ENCODE data around the gene LY86.

LY86 gene

GRCh38 chr6:6566766-6567165 is 21.8 kb upstream of the LY86 start:
- H3K9me3 ChIP-seq (ENCODE audit: control insufficient read depth, insufficient read depth, low read length), result no peaks in the 10 kb centered on the region
- H3K4me2 ChIP-seq (ENCODE audit: low read length), result no peak overlapping the region
- peaks cover 5% of the 10 kb centered on the region; the same call in 1 of the 2 replicates for H3K79me2 ChIP-seq (ENCODE audit: control insufficient read depth, low read length)
- H4K20me1 ChIP-seq (ENCODE audit: control insufficient read depth, insufficient read depth, low read depth, low read length), result no peaks in the 10 kb centered on the region
- no peak for TF ChIP-seq CTCF (IDR thresholded peaks at IDR 0.05; ENCODE audit: low read depth, low read length, poor library complexity, severe bottlenecking)
- no peak for TF ChIP-seq EZH2phosphoT487 (IDR thresholded peaks at IDR 0.05; ENCODE audit: borderline replicate concordance, low read length)
- no peak overlapping the region for H3K4me3 ChIP-seq (ENCODE audit: low read length)
- no peaks in the 10 kb centered on the region for H3F3A ChIP-seq (ENCODE audit: control insufficient read depth, insufficient read depth)
- H3K4me1 ChIP-seq (ENCODE audit: control insufficient read depth, low read length), result no peaks in the 10 kb centered on the region
- no peak overlapping the region for H3K27ac ChIP-seq (ENCODE audit: low read depth, low read length)
- peaks cover 16% of the 10 kb centered on the region for H3K36me3 ChIP-seq (ENCODE audit: control insufficient read depth, low read length)
- H3K27me3 ChIP-seq (ENCODE audit: control insufficient read depth, low read length), result no peaks in the 10 kb centered on the region
- no peaks in the 10 kb centered on the region for H3K9me2 ChIP-seq (replicated peaks; ENCODE audit: control insufficient read depth, low read length)

- no peak overlapping the region for H3K4me2 ChIP-seq (ENCODE audit: low read length)
- TF ChIP-seq CTCF (IDR thresholded peaks at IDR 0.05; ENCODE audit: low read depth, low read length, poor library complexity, severe bottlenecking) (no peak), EZH2phosphoT487 (IDR thresholded peaks at IDR 0.05; ENCODE audit: borderline replicate concordance, low read length) (no peak)
- no peaks in the 10 kb centered on the region for H3K9me3 ChIP-seq (ENCODE audit: control insufficient read depth, insufficient read depth, low read length)
- no peaks in the 10 kb centered on the region for H3K27me3 ChIP-seq (ENCODE audit: control insufficient read depth, low read length)
- peaks cover 16% of the 10 kb centered on the region; the same call in 1 of the 2 replicates for H3K36me3 ChIP-seq (ENCODE audit: control insufficient read depth, low read length)
- no peaks in the 10 kb centered on the region for H4K20me1 ChIP-seq (ENCODE audit: control insufficient read depth, insufficient read depth, low read depth, low read length)
- H3F3A ChIP-seq (ENCODE audit: control insufficient read depth, insufficient read depth), result no peaks in the 10 kb centered on the region
- no peaks in the 10 kb centered on the region for H3K9me2 ChIP-seq (replicated peaks; ENCODE audit: control insufficient read depth, low read length)
- H3K4me3 ChIP-seq (ENCODE audit: low read length), result no peak overlapping the region
- no peak overlapping the region for H3K27ac ChIP-seq (ENCODE audit: low read depth, low read length)
- peaks cover 22% of the 10 kb centered on the region for H3K79me2 ChIP-seq (ENCODE audit: control insufficient read depth, low read length)
- no peaks in the 10 kb centered on the region for H3K4me1 ChIP-seq (ENCODE audit: control insufficient read depth, low read length)
Observed at GRCh38 chr6:6569096-6569810, 19.3 kb upstream of the LY86 start.

DNA sequence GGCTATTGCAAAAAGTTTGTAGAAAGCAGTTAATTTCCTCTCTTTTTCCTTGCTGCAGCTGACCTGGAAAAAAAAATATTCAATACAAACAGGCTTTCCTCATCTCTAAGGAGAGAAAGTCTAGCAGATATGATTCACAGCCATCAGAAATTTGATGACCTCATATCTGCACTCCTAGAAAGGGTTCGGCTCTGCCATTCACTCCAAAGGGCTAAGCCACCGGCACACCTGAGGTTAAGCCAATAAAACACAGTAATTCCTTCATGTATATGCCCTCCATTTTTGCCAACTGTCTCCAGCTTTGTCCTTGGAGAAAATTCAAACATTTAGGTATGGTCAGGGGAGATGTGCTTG is 18.7 kb upstream of the LY86 start:
- Histone ChIP-seq H3K79me2 (ENCODE audit: control insufficient read depth, low read length) (peaks cover 24% of the 10 kb centered on the region), H3K36me3 (ENCODE audit: control insufficient read depth, low read length) (peaks cover 16% of the 10 kb centered on the region; the same call in 1 of the 2 replicates), H3K27ac (ENCODE audit: low read depth, low read length) (no peak overlapping the region), H3K9me3 (ENCODE audit: control insufficient read depth, insufficient read depth, low read length) (no peaks in the 10 kb centered on the region), H3K4me1 (ENCODE audit: control insufficient read depth, low read length) (no peaks in the 10 kb centered on the region), H3K4me2 (ENCODE audit: low read length) (no peak overlapping the region), H3K27me3 (ENCODE audit: control insufficient read depth, low read length) (no peaks in the 10 kb centered on the region), H3K9me2 (replicated peaks; ENCODE audit: control insufficient read depth, low read length) (no peaks in the 10 kb centered on the region), H3K4me3 (ENCODE audit: low read length) (no peak overlapping the region), H3F3A (ENCODE audit: control insufficient read depth, insufficient read depth) (no peaks in the 10 kb centered on the region), H4K20me1 (ENCODE audit: control insufficient read depth, insufficient read depth, low read depth, low read length) (no peaks in the 10 kb centered on the region)
- no peak for TF ChIP-seq EZH2phosphoT487 (IDR thresholded peaks at IDR 0.05; ENCODE audit: borderline replicate concordance, low read length)
- no peak for TF ChIP-seq CTCF (IDR thresholded peaks at IDR 0.05; ENCODE audit: low read depth, low read length, poor library complexity, severe bottlenecking)

Data from DOHH2 (cell line).